Liver (tissue), 9 donors: ENCODE results near the gene PCDHGA5. TPM values are rescaled to one million over a fixed set of nuclear protein-coding genes. Genes with fewer than 3 reads are reported as not detected.

Source experiments
- DNase-seq: peaks from one replicate; pipeline ENCODE4 v3.0.0-alpha.2; 2017; ENCODE audit warnings: low spot score
- H3K27ac ChIP-seq, 2 donors: one replicate each; pipeline ENCODE4 v1.7.0; 2013; ENCODE audit warnings: inconsistent platforms in 2 of 2, low read length in 2 of 2, control low read depth in 1 of 2, low read depth in 1 of 2, mild to moderate bottlenecking in 1 of 2
- H3K27me3 ChIP-seq, 4 donors: one replicate each; pipeline versions ENCODE4 v1.6.1 to v1.7.0; 2013; ENCODE audit warnings: low read length in 3 of 4, inconsistent platforms in 1 of 4, mild to moderate bottlenecking in 1 of 4, moderate library complexity in 1 of 4; ENCODE audit not compliant: control insufficient read depth in 4 of 4, insufficient read depth in 4 of 4
- H3K36me3 ChIP-seq, 4 donors: one replicate each; pipeline versions ENCODE4 v1.6.1 to v1.7.0; 2013; ENCODE audit warnings: low read length in 3 of 4, mild to moderate bottlenecking in 3 of 4, low read depth in 1 of 4, moderate library complexity in 1 of 4; ENCODE audit not compliant: control insufficient read depth in 4 of 4, insufficient read depth in 3 of 4
- H3K4me1 ChIP-seq, 4 donors: one replicate each; pipeline versions ENCODE4 v1.6.1 to v1.7.0; 2013; ENCODE audit warnings: low read length in 3 of 4, mild to moderate bottlenecking in 3 of 4, moderate library complexity in 1 of 4; ENCODE audit not compliant: control insufficient read depth in 4 of 4, insufficient read depth in 4 of 4
- H3K4me3 ChIP-seq, 3 donors: one replicate each; pipeline versions ENCODE4 v1.6.1 to v1.7.0; 2013; ENCODE audit warnings: low read length in 3 of 3, control low read depth in 1 of 3, low read depth in 1 of 3, mild to moderate bottlenecking in 1 of 3
- H3K9ac ChIP-seq, 2 donors: one replicate each; pipeline ENCODE4 v1.7.0; 2013; ENCODE audit warnings: low read length in 2 of 2, mild to moderate bottlenecking in 2 of 2, moderate library complexity in 2 of 2, control low read depth in 1 of 2, low read depth in 1 of 2
- H3K9me3 ChIP-seq, 4 donors: one replicate each; pipeline versions ENCODE4 v1.6.1 to v1.7.0; 2013; ENCODE audit warnings: low read length in 3 of 4; ENCODE audit not compliant: control insufficient read depth in 4 of 4
- CTCF ChIP-seq: fragments of 150-350 bp; IDR thresholded peaks from 2 replicates; pipeline ENCODE4 v1.5.1; 2017; ENCODE audit warnings: improper control_type of control experiment, low read depth, low read length; ENCODE audit not compliant: missing input control
- EGR1 ChIP-seq, 2 donors: IDR thresholded peaks; 2 replicates each; pipeline ENCODE4 v1.6.1; 2016 to 2018; ENCODE audit warnings: antibody characterized with exemption in 2 of 2, low read depth in 2 of 2
- HNF4G ChIP-seq: IDR thresholded peaks from 2 replicates; pipeline ENCODE4 v1.6.1; 2016; ENCODE audit warnings: antibody characterized with exemption
- JUND ChIP-seq, 2 donors: IDR thresholded peaks; 2 replicates each; pipeline ENCODE4 v1.6.1; 2016; ENCODE audit warnings: antibody characterized with exemption in 2 of 2
- MAX ChIP-seq: IDR thresholded peaks from 2 replicates; pipeline ENCODE4 v1.6.1; 2016; ENCODE audit warnings: antibody characterized with exemption
- NR2F2 ChIP-seq: IDR thresholded peaks from 2 replicates; pipeline ENCODE4 v1.6.1; 2016; ENCODE audit warnings: antibody characterized with exemption
- RAD21 ChIP-seq, 2 donors: IDR thresholded peaks; 2 replicates each; pipeline ENCODE4 v1.6.1; 2016; ENCODE audit warnings: antibody characterized with exemption in 2 of 2, mild to moderate bottlenecking in 2 of 2
- REST ChIP-seq: IDR thresholded peaks from 2 replicates; pipeline ENCODE4 v1.6.1; 2016; ENCODE audit warnings: antibody characterized with exemption, mild to moderate bottlenecking
- SP1 ChIP-seq: IDR thresholded peaks from 2 replicates; pipeline ENCODE4 v1.6.1; 2018; ENCODE audit warnings: antibody characterized with exemption, mild to moderate bottlenecking
- TAF1 ChIP-seq: conservative IDR thresholded peaks from 2 replicates; pipeline ENCODE4 v1.6.1; 2016; ENCODE audit warnings: antibody characterized with exemption, mild to moderate bottlenecking
- YY1 ChIP-seq: IDR thresholded peaks from 2 replicates; pipeline ENCODE4 v1.6.1; 2016; ENCODE audit warnings: antibody characterized with exemption, mild to moderate bottlenecking
- ZBTB33 ChIP-seq: IDR thresholded peaks from 2 replicates; pipeline ENCODE4 v1.6.1; 2016; ENCODE audit warnings: antibody characterized with exemption
- WGBS: extraction: QIAGEN DNeasy Blood & Tissue Kit; methylation state at CpG from one replicate; pipeline ENCODE4 v1.1.7; 2013; 5-methylcytosine and 5-hydroxymethylcytosine counted together
- polyA plus RNA-seq, 2 donors: library from polyadenylated mRNA; stranded (reverse) in 1 of 2; unstranded in 1 of 2; fragments of 200-250 nt in 1 of 2; fragments of >200 nt in 1 of 2; fragmentation: Nextera tagmentation in 1 of 2; extraction: Ambion mirVana in 1 of 2; gene quantifications; one replicate each; pipeline versions ENCODE4 v1.2.1 to v1.2.3, GENCODE V29; 2013 to 2015
- total RNA-seq, 2 donors: library from RNA; depleted of rRNA; stranded (reverse); fragments of >200 nt; gene quantifications; one replicate each; pipeline ENCODE4 v1.2.3, GENCODE V29; 2014
- donor health status: healthy.
- donor health status: healthy.
- donor health status: healthy.
- donor health status: healthy.
- donor health status: healthy.

Gene PCDHGA5
- total and polyA plus RNA-seq, 4 donors: 0.04 to 0.50 (median 0.09) TPM

GRCh38 chr5:141359790-141360426 lies 4.1 kb upstream of the PCDHGA5 start, which contains the start of gene PCDHGB2:
TSS of gene PCDHGB2 (plus strand) at chr5:141359994. CDS start at chr5:141360136, 142 bp downstream.
- H3K9me3 ChIP-seq: peaks cover 38 to 85% (median 61%) of the 10 kb centered on the region in 4 donors
- peaks cover 0 to 1% (median 0%) of the 10 kb centered on the region in 4 donors for H3K27me3 ChIP-seq
- no peak for TF ChIP-seq CTCF
- no peak for TF ChIP-seq YY1
- TF ChIP-seq NR2F2: no peak
- peak in 1 of 2 donors; percentile 17 for TF ChIP-seq RAD21 (IDR thresholded peaks at IDR 0.05)
- TF ChIP-seq EGR1 (IDR thresholded peaks at IDR 0.05; ENCODE audit: low read depth in 2 of 2): no peak
- TF ChIP-seq JUND (IDR thresholded peaks at IDR 0.05): no peak
- H3K27ac ChIP-seq: no peak within 1 kb of the TSS
- H3K36me3 ChIP-seq: no peaks in the 10 kb centered on the region
- H3K4me1 ChIP-seq: no peaks in the 10 kb centered on the region
- H3K4me3 ChIP-seq: peak within 1 kb of the TSS; percentile 19 to 42 (median 37)
- H3K9ac ChIP-seq: no peak within 1 kb of the TSS
- no peak for DNase-seq
- 16% methylated on average over 24 of the region's 24 CpGs for WGBS

- peaks cover 0 to 2% (median 0%) of the 10 kb centered on the region in 4 donors for H3K27me3 ChIP-seq
- peaks cover 39 to 88% (median 67%) of the 10 kb centered on the region in 4 donors for H3K9me3 ChIP-seq
- no peak overlapping the region for H3K27ac ChIP-seq
- H3K36me3 ChIP-seq: no peaks in the 10 kb centered on the region
- H3K9ac ChIP-seq: no peak overlapping the region
- WGBS: 29% methylated on average over 15 of the region's 15 CpGs
- TF ChIP-seq ZBTB33: no peak
- no peak for TF ChIP-seq EGR1 (IDR thresholded peaks at IDR 0.05; ENCODE audit: low read depth in 2 of 2)
- no peak for TF ChIP-seq SP1
- no peak for TF ChIP-seq TAF1
- TF ChIP-seq REST: no peak
- TF ChIP-seq MAX: no peak
- no peak for TF ChIP-seq HNF4G
- no peaks in the 10 kb centered on the region for H3K4me1 ChIP-seq
- H3K4me3 ChIP-seq: peak overlapping the region in 2 of 3 donors; percentile 37 to 42
- no peak for DNase-seq
These were observed 3.3 kb upstream of the PCDHGA5 start for GRCh38 chr5:141360685-141361084.
